DLD1 (cell line): ENCODE results near the gene DLGAP4.

Experiments
- in situ Hi-C: cut with HindIII; loops from 2 replicates; pipeline ENCODE4 v1.10.0; 2017; ENCODE audit warnings: low sequenced_read_pairs

DLGAP4 gene

DNA sequence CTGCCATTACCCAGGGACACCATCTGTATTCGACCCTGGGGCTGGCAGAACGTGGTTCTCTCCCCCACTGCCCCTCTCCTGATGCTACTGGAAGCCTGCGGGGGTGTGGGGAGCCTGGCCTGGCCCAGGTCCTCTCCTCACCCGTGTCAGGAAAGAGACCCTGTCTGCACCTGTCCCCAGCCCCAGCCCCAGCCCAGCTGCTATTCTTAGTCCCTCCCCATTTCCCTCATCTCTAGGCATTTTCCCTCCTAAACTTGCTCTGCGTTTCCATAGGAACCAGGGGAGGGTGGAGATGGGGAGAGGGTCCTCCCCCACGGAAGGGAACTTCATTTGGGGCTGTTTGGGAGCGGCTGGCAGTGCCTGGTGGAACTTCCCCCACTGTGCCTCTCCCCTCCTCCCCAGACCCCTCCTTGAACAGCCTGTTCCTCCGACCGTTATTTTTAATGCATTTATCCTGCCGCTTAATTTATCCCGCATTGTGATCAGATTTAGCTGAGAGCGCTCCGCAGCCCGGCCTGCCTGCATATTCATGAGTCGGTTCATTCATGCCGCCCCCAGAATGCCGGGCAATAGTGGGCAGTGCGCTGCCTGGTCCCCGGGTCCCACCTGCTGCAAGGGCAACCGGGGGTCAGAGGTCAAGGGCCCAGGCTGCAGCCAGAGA lies 31.8 kb upstream of the DLGAP4 start:
- in situ Hi-C loops = no loop called here

DNA sequence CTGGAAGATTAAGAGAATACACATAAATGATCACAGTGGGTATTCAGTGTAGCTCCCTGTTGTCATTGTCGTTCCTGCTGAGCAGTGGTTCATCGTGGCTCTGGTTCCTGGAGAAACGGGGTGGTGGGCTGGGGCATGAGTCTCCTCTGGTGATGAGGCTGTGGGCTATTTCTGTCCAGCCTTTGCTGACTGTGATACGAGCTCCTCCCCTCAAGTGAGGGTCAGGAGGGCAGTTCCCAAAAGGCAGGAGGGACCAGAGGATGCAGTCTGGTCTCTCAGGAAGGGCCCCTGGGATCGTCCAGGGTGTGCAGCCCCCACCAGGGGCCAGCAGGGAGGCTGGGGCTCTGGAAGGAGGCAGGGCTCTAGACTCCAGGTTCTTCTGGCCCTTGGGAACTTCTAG lies 31.1 kb upstream of the DLGAP4 start:
- in situ Hi-C loops = no loop called here

DNA sequence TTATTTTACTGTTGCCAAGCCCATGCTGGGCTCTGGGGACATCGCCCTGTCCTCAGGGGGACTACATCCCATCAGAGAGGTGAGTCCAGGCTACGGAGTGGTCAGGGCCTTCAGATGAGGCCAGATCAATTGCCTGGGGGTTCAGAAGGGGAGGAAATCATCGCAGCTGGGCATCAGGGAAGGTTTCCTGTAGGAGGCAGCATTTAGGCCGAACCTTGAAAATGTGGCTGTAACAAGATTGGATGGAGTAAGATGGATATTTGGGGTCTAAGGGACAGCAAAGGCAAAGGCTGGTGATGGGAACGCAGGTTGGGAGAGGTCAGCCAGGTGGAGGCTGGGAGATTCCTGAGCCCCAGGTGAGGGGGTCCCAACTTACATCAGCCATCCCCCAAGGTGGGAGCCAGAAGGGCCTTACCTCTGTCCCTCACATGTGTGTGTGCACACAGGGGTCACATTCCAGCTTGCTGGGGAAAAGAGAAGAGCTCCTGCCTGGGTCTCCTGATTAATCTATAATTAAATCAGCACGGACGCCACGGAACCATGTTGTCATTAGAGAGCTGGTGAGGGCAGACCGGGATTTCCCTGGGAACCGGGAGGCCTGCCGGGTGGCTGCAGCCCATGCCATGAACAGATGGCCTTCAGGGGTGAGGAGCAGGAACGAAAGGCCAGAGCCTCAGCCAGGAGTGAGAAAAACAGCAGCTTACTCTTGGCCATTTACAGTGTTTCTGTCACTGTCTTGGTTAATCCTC lies 30.5 kb upstream of the DLGAP4 start:
- in situ Hi-C loops = no loop called here

DNA sequence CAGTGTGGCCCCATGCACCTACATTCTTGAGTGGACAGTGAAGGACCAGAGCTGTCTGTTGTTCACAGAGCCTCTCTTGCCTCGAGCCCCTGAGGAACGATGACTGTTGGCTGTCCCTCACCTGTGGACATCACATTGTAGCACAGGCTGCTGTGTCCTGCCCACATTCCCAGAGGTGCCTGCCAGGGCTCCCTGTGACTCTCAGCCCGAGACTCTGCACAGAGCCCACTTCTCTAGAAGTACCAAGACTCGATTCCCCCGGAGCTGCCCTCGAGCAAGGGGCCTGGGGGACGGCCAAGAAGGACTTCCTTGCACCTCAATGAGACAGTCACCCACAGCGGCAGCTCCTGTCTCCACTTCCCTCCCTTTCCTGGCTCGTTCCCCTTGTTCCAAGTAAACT lies 28.6 kb upstream of the DLGAP4 start:
- in situ Hi-C loops = no loop called here

DNA sequence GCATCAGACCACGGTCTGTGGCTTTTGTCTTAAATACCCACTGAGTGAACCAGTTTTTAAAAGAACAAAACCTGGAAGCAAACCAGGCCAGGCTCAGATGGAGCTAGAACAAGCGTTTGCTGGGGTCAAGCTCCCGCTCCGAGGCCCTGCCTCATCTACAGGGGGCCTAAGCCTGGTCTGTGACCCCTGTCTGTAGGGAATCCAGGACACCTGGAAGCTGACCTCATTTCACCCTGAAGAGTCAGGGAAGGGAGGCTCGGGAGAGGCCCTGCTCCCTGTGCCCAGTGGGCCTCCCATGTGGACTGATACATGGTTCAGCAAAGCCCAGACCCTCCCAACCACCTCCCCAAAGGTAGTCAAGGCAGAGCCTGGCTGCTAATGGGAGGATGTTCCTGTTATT lies 26.8 kb upstream of the DLGAP4 start:
- in situ Hi-C loops = no loop called here

DNA sequence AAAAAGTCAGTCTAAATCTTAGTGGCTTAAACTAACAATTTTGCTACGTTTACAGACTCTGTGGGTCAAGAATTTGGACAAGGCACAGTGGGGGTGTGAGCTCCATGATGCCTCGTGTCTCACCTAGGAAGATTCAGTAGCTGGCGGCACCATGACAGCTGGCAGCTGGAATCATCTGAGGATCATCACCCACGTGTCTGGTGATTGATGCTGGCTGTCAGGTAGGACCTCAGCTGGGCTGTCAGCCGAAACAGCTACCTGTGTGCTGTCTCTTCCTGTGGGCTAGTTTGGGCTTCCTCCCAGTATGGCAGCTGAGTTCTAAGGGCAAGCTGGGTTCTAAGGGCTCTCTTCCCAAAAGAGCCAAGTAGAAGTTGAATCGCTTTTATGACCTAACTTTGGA lies 26.4 kb upstream of the DLGAP4 start:
- in situ Hi-C loops = no loop called here

DNA sequence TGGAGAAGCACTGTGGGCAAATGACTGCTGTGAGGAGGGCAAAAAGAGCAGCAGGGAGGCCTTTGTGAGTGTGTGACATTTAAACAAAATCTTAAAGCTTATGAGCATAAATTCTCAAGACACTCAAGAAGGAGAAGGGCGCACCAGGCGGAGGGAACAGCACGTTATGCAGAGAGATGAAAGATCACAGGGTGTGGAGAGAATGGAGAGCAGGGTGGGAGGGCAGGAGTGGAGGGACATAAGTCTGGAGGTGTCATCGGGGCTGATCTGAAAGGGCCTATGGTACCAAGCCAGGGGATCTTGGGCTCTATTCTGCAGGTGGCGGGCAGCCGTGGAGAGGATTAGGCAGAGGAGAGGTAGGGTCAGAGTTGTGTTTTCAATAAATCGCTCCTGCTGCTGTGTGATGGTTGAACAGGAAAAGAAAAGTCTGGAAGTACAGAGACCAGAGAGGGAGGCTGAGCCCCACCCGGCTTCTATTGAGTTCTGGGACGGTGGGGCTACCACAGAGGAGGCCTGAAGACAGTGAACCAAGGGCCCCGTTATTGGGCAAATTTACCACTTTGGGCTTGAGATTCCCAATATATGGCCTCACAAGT lies 24.3 kb upstream of the DLGAP4 start:
- in situ Hi-C loops = no loop called here

DNA sequence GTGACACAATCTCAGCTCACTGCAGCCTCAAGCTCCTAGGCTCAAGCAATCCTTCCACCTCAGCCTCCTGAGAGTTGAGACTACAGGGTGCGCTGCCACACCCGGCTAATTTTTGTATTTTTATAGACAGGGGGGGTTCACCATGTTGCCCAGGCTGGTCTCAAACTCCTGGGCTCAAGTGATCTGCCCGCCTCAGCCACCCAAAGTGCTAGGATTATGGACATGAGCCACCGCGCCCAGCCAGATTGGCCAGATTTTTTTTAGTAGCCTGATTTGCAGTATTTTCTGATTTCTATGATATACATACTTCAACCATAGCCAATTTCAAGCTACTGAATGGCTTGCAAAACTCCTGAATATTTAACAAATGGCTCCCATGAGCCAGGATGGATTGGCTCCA lies 21.4 kb upstream of the DLGAP4 start:
- in situ Hi-C loops = no loop called here

DNA sequence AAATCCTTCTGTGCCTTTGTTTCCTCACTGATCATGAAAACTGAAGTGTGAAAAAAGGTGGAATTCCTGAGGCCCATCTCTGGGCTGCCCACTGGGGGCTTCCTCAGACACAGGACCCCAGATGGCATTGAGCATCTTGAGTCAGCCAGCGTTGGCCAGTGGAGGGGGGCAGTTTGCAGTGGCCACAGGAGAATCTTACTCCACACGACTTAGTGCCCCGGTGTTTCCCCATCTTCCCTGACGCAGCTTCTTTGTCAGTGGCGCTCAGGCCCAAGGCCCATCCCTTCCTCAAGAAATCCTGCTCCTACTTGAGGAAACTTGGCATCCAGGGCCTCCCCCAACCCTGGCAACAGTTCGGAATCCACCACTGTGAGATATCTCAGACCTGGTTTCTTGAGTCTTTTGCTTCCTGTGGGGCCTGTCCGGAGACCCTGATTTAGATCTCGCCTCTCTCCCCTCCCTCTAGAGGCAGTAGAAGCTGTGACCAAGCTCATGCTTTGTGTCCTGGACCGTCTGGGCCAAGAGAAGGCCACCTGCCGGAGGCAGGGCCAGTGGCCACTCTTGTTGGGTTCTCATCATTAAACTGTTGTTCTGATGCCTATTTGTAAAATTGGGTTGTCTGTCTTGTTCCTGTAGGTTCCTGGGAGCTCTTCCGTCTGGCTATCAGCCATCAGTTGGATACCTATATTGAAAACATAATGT lies 20.2 kb upstream of the DLGAP4 start:
- in situ Hi-C loops = no loop called here

DNA sequence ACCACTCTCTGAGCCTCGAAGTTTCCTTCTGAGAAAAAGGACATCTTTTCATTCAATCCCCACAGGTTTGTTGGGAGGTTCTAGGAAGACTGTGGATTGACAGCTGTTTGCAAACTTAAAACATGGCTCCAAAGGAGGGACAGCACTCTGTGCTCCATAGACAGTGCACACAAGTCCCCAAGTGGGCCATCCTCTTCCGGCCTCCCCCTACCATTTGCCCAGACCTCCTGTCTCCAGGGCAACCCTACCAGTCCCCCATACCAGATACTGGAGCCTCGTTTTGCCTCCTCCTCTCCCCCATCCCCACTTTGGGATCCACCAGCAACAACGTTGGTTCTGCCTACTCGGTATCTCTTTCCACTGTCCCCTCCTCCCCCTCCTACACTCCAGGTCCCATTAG lies 8.5 kb upstream of the DLGAP4 start:
- in situ Hi-C loops = no loop called here

DNA sequence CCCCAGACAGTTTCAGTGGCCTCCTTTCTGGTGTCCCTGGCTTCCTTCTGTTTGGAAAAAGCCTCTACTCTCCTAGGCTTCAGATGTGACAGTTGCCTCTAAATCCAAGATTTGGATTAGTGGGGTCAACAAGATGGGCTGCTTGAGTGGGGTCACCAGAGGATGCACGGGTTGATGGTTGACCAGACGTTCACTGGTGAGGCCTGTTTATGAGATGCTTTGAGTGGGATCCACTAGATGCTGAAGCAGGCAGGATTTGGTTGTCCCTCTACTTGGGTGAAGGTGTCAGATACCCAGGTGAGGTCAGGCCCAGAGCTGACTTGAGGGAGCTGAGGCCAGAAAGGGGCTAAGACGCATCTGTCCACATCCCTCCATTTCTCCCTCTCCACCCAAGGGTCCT lies 8.1 kb upstream of the DLGAP4 start:
- in situ Hi-C loops = no loop called here

DNA sequence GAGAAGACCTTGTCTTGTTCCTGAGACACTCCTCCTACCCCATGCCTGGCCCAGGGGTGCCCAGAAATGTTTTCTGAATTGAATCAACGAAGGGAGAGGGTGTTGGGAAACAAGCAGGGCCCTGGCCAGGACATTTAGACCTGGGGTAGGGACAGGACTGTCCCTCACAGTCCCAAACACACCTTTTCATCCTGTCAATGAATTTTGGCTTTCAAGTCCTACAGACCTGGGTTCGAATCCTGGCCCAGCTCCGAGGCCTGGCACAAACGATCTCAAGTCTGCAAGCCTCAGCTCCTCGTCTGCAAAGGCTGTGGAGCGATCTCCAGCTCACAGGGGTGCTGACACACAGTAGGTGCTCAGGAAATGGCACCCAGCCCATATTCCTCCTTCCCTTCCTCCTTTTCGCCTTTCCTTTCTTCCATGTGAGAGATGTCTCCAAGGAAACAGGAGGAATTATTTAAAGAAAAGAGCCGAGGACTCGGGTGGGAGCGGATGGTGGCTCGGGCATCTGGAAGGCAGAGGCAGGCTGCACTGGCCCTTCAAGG lies 7.3 kb upstream of the DLGAP4 start:
- in situ Hi-C loops = no loop called here

DNA sequence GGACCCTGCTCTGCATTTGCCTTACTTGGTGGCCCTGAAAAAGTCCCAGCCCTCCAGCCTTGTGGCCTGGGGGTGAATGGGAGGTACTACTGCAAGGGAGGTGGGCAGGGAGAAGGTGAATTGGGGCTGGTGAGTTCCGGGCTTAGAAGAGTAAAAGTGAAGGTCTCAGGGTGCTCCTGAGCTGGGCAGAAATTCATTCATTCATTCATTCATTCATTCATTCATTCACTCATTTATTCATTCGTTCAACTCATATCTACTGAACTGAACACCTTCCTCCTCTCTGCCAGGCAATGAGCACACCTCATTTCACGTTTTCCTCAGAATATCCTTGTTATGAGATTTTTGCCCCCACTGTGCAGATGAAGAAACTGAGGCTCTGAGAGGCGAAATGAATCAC lies 6.7 kb upstream of the DLGAP4 start:
- in situ Hi-C loops = no loop called here

DNA sequence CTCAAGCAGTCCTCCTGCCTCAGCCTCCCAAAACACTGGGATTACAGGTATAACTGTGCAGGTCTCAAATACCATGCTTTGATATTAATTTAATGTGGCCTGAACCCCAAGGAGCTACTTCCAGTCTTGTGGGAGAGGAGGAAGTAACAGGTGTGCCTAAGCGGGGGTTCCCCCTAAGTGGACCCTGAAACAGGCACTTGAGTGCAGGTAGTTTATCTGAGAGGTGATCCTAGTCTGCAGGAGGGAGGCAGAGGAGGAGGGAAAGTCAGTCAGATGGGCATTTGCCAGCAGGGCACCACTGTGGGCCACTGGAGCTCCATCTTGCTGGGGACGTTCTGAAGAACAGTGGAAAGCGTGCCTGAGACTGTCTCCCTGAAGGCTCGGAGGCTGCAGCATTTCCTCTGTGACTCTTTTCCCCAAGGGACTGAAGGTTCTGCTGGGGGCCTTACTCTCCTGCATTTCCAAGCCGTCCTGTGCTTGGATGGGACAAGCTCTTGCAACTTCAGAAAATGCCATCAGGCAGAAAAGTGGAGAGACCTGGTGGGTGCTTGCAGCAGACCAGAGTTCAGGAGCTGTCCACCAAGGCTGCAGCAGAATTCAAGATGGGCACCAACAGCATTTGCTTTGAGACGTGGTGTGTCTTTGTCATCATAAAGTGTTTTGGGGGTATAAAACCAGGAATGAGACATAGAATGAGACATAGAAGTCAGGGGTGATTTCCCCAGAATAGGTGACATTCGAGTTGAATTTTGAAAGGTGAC lies 4.6 kb upstream of the DLGAP4 start:
- in situ Hi-C loops = no loop called here

DNA sequence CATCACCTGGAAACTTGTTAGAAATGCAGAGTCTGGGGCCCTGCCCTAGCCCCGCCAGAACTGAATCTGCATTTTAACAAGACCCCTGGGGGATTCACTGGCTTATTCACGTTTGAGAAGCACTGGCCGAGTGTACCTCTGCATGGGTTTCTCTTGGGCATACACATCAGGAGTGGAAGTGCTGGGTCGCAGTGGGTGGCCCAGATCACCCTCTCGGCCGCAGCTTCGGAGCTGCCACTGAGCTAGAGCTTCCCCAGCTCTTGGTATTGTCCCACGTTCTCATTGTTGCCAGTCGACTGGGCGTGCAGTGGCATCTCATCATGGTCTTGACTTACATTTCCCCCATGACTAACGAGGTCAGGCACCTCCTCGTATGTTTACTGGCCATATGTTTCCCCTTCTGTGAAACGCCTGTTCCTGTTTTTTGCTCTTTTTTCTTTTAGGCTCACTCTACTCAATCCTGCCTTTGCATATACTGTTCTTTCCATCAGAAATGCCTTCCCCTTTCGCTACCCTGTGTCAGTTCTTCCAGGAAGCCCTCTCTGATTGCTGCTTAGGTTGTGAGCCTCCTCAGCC lies 3.0 kb upstream of the DLGAP4 start:
- in situ Hi-C loops = no loop called here

DNA sequence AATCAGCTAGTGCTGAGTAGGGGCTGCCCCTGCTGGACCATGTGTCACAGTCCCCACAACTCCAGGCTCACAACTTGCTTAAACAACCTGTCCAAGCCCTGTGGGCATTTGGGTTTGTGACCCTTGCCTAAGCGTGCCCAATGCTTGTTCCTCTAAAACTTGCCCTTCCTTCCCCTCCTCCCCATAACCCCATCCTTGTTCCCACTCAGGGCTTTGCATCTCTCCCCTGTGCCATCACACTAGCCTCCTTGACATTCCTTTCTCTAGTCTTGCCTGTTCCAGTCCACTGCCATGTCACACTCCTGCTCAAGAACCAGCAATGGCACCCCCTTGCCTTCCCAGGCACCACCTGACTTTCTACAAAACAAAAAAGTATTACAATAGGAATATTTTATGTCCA lies 2.3 kb upstream of the DLGAP4 start:
- in situ Hi-C loops = no loop called here

DNA sequence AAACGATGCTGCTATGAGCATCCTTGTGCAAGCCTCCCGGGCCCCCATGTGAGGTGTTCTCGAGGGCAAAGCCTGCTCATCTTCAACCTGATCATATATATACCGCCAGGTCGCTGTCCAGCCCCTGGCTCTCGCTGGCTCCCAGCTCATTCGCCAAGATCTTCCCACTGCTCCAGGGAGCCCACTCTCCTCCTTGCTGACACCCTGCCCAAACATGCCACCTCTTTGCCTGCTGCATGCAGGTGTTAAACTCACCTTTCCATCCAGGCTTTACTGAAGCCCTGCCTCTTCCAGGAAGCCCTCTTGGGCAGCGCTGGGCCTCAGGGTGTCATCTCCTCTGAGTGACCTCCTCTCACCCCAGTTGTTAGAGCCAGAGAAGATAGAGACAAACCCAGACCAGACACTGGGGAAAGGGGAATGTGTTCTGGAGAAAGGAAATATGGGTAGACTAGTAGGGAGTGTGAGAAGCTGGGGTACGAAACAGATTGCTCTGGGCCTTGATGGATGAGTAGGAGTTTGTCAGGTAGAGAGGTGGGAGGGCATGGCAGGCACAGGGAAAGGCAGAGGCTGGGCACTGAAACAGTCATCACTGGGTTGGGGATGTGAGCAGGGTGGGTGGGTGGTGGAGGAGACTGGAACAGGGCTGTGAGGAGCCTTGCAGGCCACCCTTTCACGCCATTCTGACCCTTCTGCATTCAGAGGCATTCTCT lies 1.2 kb upstream of the DLGAP4 start:
- in situ Hi-C loops = no loop called here

DNA sequence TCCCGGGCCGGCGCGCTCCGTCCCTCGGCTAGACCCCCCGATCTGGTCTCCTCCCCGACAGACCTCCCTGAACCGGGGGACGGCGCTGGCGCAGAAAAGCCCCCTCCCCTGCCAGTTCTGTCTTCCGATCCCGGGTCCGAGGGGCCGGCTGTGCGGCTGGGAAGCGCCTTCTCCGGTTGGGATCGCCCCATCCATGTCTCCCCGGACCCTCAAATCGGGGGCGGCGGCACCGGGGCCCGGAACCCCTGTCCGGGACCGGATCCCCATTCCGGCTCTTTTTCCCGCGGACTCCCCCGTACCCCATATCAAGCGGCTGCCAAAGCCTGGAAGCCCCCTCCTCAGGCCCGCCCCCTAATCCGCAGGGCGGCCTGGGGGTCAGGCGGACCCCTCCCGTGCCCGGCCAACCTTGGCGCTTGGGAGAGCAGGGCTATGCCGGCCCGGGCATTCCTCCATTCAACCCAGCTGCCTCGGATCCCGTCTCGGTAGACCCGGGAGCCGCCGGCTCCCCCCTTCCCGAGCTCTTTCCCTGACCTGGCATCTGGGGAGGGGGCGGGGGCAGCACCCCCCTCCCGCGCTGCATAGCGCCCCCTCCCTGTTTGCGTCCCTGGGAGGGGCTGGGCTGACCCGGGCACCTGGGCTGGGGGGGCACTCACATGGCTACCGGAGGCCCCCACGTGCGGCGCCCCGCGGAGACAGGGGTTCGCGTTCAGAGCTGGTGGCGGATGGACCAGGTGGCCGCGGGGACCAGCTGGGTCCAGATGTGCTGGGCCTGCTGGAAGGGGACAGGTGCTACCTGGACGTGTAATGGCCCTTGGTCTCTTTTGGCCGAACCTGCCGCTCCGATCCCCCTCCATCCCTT lies 643 bp downstream of the DLGAP4 start:
- in situ Hi-C loops = no loop called here
